Measurements from ENCODE around the gene UBTF. TPM values are rescaled to one million over a fixed set of nuclear protein-coding genes. Genes with fewer than 3 reads are reported as not detected.

The UBTF gene
- total and polyA plus RNA-seq, 9 of the 15 experiments (the other 6 are each of a cell fraction or from before 2014, with no cell fraction given) = 1.2 to 113 (median 83.6) TPM

- peak; percentile 31 to 96; a peak in 3 of 4 replicates for TF ChIP-seq UBTF (IDR thresholded peaks at IDR 0.05; ENCODE audit: borderline replicate concordance in 1 of 2, low read depth in 2 of 2, low read length in 2 of 2)
- TF ChIP-seq FOXM1 (IDR thresholded peaks at IDR 0.05; ENCODE audit: low read depth) = no peak
- 0 out of 2 replicates have a peak, but pooled peaks have one; percentile 13 for TF ChIP-seq FOXM1 (CRISPR knock-in tag; IDR thresholded peaks at IDR 0.05; ENCODE audit: low read depth)
These were observed 1.8 kb upstream of the UBTF start (continued) for GRCh38 chr17:44221084-44221861.

GRCh38 chr17:44220213-44221083 lies 973 bp upstream of the UBTF start:
- no peaks in the 10 kb centered on the region for H3K9me3 ChIP-seq (replicated peaks; ENCODE audit: control insufficient read depth, insufficient read depth, low read depth, low read length)
- H3K36me3 ChIP-seq (ENCODE audit: control insufficient read depth, insufficient read depth, low read length) = peaks cover 25% of the 10 kb centered on the region
- no peak for FAIRE-seq
- H3K4me1 ChIP-seq (replicated peaks in 1 of 2; ENCODE audit: control insufficient read depth in 2 of 2, insufficient read depth in 2 of 2, low read length in 2 of 2) = peaks cover 16 to 35% of the 10 kb centered on the region in 2 experiments
- no peaks in the 10 kb centered on the region for H3K9me1 ChIP-seq (ENCODE audit: control insufficient read depth, insufficient read depth, low read length)
- DNase-seq (ENCODE audit: extremely low read depth in 1 of 4, low spot score in 3 of 4) = peak; percentile 56 to 82 (median 78)
- ChIA-PET CTCF (ENCODE audit: low intra/inter-chr PET ratio) (interaction anchor here (0.7 kb wide), 1 partner anchor 110 kb away, joined by 4 read pairs; no protein-coding TSS in a partner anchor), POLR2A (interaction anchor here (0.9 to 2.8 kb wide), 8 partner anchors 9 to 136 kb away, joined by 3 to 16 read pairs (median 4); partner anchors contain the start of gene SLC25A39)
- peaks cover 47% of the 10 kb centered on the region for H3K79me2 ChIP-seq (ENCODE audit: control insufficient read depth, insufficient read depth, low read length)
- WGBS (ENCODE audit: insufficient coverage, low coverage, missing lambda C conversion rate) = under 1% methylated on average over 57 of the region's 108 CpGs
- in situ Hi-C loops (cut with MboI) (no loop called here), intact Hi-C loops (cut with micrococcal nuclease) (loop anchor here (2.0 kb wide), 1 partner anchor 26 kb away; no protein-coding TSS in a partner anchor)
- no peaks in the 10 kb centered on the region for H4K20me1 ChIP-seq (replicated peaks; ENCODE audit: control insufficient read depth, insufficient read depth, low read length)
- H3K4me2 ChIP-seq (ENCODE audit: insufficient read depth, low read length) = peak overlapping the region; percentile 78
- H3K9ac ChIP-seq (ENCODE audit: insufficient read depth in 1 of 2, low read depth in 2 of 2, low read length in 2 of 2) = peak overlapping the region; percentile 82 to 97
- ATAC-seq = peak; percentile 59
- H3K27ac ChIP-seq (ENCODE audit: extremely low read depth, low read depth, low read length) = peak overlapping the region; percentile 98
- peak overlapping the region; percentile 88 for H2AFZ ChIP-seq (ENCODE audit: low read depth, low read length)
- BruUV-seq (replicated peaks) = TSS peak; percentile 62
- H3K27me3 ChIP-seq (ENCODE audit: control insufficient read depth in 2 of 2, insufficient read depth in 2 of 2, low read length in 2 of 2) = no peaks in the 10 kb centered on the region
- peak overlapping the region; percentile 83 for H3K4me3 ChIP-seq
- TF ChIP-seq NKRF (IDR thresholded peaks at IDR 0.05; ENCODE audit: borderline replicate concordance) (0 out of 2 replicates have a peak, but pooled peaks have one; percentile 37), GATAD2B (IDR thresholded peaks at IDR 0.05; ENCODE audit: borderline replicate concordance) (no peak), ZNF140 (CRISPR knock-in tag; IDR thresholded peaks at IDR 0.05) (no peak), KDM4B (IDR thresholded peaks at IDR 0.05; ENCODE audit: borderline replicate concordance in 2 of 2, low read depth in 1 of 2) (no peak), SMARCA4 (IDR thresholded peaks at IDR 0.05) (no peak), NEUROD1 (IDR thresholded peaks at IDR 0.05; ENCODE audit: borderline replicate concordance, low read depth, low read length, partially characterized antibody) (no peak), SFPQ (IDR thresholded peaks at IDR 0.05; ENCODE audit: low read depth, low read length) (no peak)

All from K562 (cell line).